Inflammatory macrophage treated with lipopolysaccharide for 4 hours (primary cell): ENCODE results near the gene CD84.
A peak's percentile ranks its signal among the peaks of the same experiment; 100 is the strongest.
"Not testable (repeated sequence)": the region's sequence is repeated elsewhere in the genome, so short reads cannot be mapped to it uniquely, and the experiment has no call there.

Source experiments
- DNase-seq: peaks from one replicate; pipeline ENCODE4 v3.0.0-alpha.2; 2020

CD84 gene

GRCh38 chr1:160579216-160579701 is at the start of gene CD84:
TSS of gene CD84 (minus strand) at chr1:160579496. CDS start at chr1:160579437, 59 bp downstream.
- peak; percentile 73 for DNase-seq

GRCh38 chr1:160628799-160629263 is 49.5 kb upstream of the CD84 start:
- no peak for DNase-seq

GRCh38 chr1:160627677-160628289 is 48.5 kb upstream of the CD84 start:
- not testable (repeated sequence) for DNase-seq

GRCh38 chr1:160626509-160627342 is 47.4 kb upstream of the CD84 start:
- peak; percentile 27 for DNase-seq

GRCh38 chr1:160625725-160626498 is 46.6 kb upstream of the CD84 start:
- DNase-seq: peak; percentile 70

- no peak for DNase-seq
Measured at GRCh38 chr1:160625321-160625720, 46.0 kb upstream of the CD84 start.

- no peak for DNase-seq
Measured at GRCh38 chr1:160624464-160624863, 45.2 kb upstream of the CD84 start.

GRCh38 chr1:160623862-160624261 is 44.6 kb upstream of the CD84 start:
- no peak for DNase-seq

GRCh38 chr1:160623227-160623633 is 43.9 kb upstream of the CD84 start:
- DNase-seq: no peak

GRCh38 chr1:160622501-160623226 is 43.4 kb upstream of the CD84 start:
- no peak for DNase-seq

GRCh38 chr1:160621633-160622413 is 42.5 kb upstream of the CD84 start:
- peak; percentile 28 for DNase-seq

GRCh38 chr1:160620942-160621632 is 41.8 kb upstream of the CD84 start:
- DNase-seq: no peak

GRCh38 chr1:160619742-160620277 is 40.5 kb upstream of the CD84 start:
- no peak for DNase-seq

- peak; percentile 51 for DNase-seq
Measured at GRCh38 chr1:160618763-160619274, 39.5 kb upstream of the CD84 start.

GRCh38 chr1:160618327-160618726 is 39.0 kb upstream of the CD84 start:
- no peak for DNase-seq

- no peak for DNase-seq
Measured at GRCh38 chr1:160615660-160616059, 36.4 kb upstream of the CD84 start.

GRCh38 chr1:160614410-160614809 is 35.1 kb upstream of the CD84 start:
- DNase-seq: no peak

- DNase-seq: no peak
Measured at GRCh38 chr1:160612613-160613218, 33.4 kb upstream of the CD84 start.

- no peak for DNase-seq
Measured at GRCh38 chr1:160610569-160611242, 31.4 kb upstream of the CD84 start.

GRCh38 chr1:160608941-160609340 is 29.6 kb upstream of the CD84 start:
- no peak for DNase-seq
